HepG2 (cell line): ENCODE data around the gene PAX7.

ENCODE experiments used
- ATF6 ChIP-seq: sonication (generic); formaldehyde crosslinking; conservative IDR thresholded peaks from 2 replicates; pipeline ENCODE4 v1.4.0; 2020; ENCODE audit warnings: missing genetic modification reagents
- BATF2 ChIP-seq: sonication (generic); formaldehyde crosslinking; IDR thresholded peaks from 2 replicates; pipeline ENCODE4 v1.8.0; 2022; ENCODE audit warnings: mild to moderate bottlenecking, missing genetic modification reagents, moderate library complexity
- CENPT ChIP-seq: sonication (generic); formaldehyde crosslinking; IDR thresholded peaks from 2 replicates; pipeline ENCODE4 v1.8.0; 2022; ENCODE audit warnings: low read depth, mild to moderate bottlenecking, moderate library complexity, missing genetic modification reagents
- ELF3 ChIP-seq: IDR thresholded peaks from 2 replicates; pipeline ENCODE4 v1.6.1; 2016; ENCODE audit warnings: missing genetic modification reagents, missing compliant biosample characterization
- FOXA1 ChIP-seq, 2 experiments: fragments of 450-650 bp in 1 of 2; sonication (generic) in 1 of 2; formaldehyde crosslinking in 1 of 2; IDR thresholded peaks; 2 replicates each; pipeline versions ENCODE4 v1.4.0 to v1.6.1; 2016 to 2020; ENCODE audit warnings: missing genetic modification reagents in 1 of 2
- GABPA ChIP-seq, 2 experiments: IDR thresholded peaks; 2 replicates each; pipeline ENCODE4 v1.6.1; 2011 to 2016; ENCODE audit warnings: low read depth in 2 of 2, low read length in 1 of 2, missing biosample characterization in 1 of 2, missing genetic modification characterization in 1 of 2
- KLF16 ChIP-seq, 2 experiments: sonication (generic) in 1 of 2; formaldehyde crosslinking in 1 of 2; IDR thresholded peaks; 2 replicates each; pipeline versions ENCODE4 v1.6.1 to v1.8.0; 2016 to 2023; ENCODE audit warnings: missing genetic modification reagents in 2 of 2, missing compliant biosample characterization in 1 of 2
- NCOA2 ChIP-seq: sonication (generic); formaldehyde crosslinking; IDR thresholded peaks from 2 replicates; pipeline ENCODE4 v1.8.0; 2022; ENCODE audit warnings: inconsistent platforms
- PRPF4 ChIP-seq: fragments of 200-400 bp; formaldehyde crosslinking; IDR thresholded peaks from 2 replicates; pipeline ENCODE4 v1.6.1; 2016; ENCODE audit warnings: low read length, low read depth; ENCODE audit not compliant: poor library complexity, severe bottlenecking
- TAF1 ChIP-seq: sonication (generic); formaldehyde crosslinking; IDR thresholded peaks from 2 replicates; pipeline ENCODE4 v1.4.0; 2020; ENCODE audit warnings: missing genetic modification reagents

- no peak for TF ChIP-seq TAF1 (CRISPR knock-in tag)
- TF ChIP-seq GABPA (IDR thresholded peaks at IDR 0.05; ENCODE audit: low read depth, low read length): no peak
- TF ChIP-seq GABPA (CRISPR knock-in tag; IDR thresholded peaks at IDR 0.05; ENCODE audit: low read depth): no peak
- no peak for TF ChIP-seq FOXA1 (IDR thresholded peaks at IDR 0.05)
- TF ChIP-seq FOXA1 (CRISPR knock-in tag; IDR thresholded peaks at IDR 0.05): no peak
- no peak for TF ChIP-seq BATF2 (CRISPR knock-in tag)
- TF ChIP-seq NCOA2 (CRISPR knock-in tag): no peak
- TF ChIP-seq KLF16 (CRISPR knock-in tag; IDR thresholded peaks at IDR 0.05): no peak
- no peak for TF ChIP-seq CENPT (CRISPR knock-in tag)
- TF ChIP-seq ELF3 (CRISPR knock-in tag): no peak
- no peak for TF ChIP-seq ATF6
- TF ChIP-seq PRPF4: no peak
These were observed 49.2 kb upstream of the PAX7 start for GRCh38 chr1:18581420-18581880.
